Neural progenitor cell (in vitro differentiated cells): Measurements from ENCODE around the gene GGA1.

Experiments
- CTCF ChIP-seq: fragments of 200-600 bp; sonication (generic); IDR thresholded peaks from 2 replicates; pipeline ENCODE4 v1.5.1; 2017; ENCODE audit warnings: antibody characterized with exemption, mild to moderate bottlenecking
- EZH2 ChIP-seq: fragments of 200-600 bp; sonication (generic); IDR thresholded peaks from 2 replicates; pipeline ENCODE4 v1.6.1; 2017; ENCODE audit warnings: antibody characterized with exemption, mild to moderate bottlenecking, moderate library complexity
- EZH2phosphoT487 ChIP-seq: fragments of 200-600 bp; sonication (generic); IDR thresholded peaks from 2 replicates; pipeline ENCODE4 v1.6.1; 2017; ENCODE audit warnings: antibody characterized with exemption

GRCh38 chr22:37564111-37564711 is 44.4 kb upstream of the GGA1 start:
- TF ChIP-seq CTCF (no peak), EZH2 (no peak), EZH2phosphoT487 (no peak)
